ENCODE data around the gene LRPAP1.
"Not testable (repeated sequence)": the region's sequence is repeated elsewhere in the genome, so short reads cannot be mapped to it uniquely, and the experiment has no call there.

The LRPAP1 gene, protein sequence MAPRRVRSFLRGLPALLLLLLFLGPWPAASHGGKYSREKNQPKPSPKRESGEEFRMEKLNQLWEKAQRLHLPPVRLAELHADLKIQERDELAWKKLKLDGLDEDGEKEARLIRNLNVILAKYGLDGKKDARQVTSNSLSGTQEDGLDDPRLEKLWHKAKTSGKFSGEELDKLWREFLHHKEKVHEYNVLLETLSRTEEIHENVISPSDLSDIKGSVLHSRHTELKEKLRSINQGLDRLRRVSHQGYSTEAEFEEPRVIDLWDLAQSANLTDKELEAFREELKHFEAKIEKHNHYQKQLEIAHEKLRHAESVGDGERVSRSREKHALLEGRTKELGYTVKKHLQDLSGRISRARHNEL

DNA sequence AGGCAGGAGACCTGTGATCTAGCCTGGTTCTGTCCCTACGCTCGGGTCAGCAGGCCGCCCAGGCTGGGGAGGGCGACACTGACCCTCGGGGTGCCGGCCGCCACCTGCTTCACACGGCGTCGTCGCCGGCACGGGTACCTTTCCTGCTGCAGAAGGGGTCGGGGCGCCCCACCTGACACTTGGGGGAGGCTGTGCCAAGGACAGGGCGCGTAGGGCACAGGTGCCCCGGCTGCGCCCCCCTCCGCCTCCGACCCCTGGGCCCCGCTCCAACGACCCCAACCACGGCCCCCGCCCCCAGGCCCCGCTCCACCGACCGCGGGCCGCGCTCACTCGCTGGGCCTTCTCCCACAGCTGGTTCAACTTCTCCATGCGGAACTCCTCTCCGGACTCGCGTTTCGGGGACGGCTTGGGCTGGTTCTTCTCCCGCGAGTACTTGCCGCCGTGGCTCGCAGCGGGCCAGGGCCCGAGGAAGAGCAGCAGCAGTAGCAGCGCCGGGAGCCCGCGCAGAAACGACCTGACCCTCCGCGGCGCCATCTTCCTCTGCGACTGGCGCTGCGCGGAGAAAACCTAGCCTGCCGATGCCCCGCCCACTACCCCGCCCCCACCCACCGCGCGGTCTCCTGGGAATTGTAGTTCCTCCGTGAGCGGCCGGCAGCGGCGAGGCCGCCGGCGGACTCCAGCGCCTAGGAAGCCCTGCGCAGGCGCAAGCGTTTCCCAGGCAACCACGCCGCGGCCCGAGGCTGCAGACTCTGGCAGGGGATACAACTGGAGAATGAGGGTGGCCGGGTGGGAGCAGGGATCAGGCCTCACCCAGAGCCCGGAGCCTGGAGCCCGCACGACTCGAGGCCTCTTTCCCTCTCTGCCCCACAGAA lies at the start of gene LRPAP1:
Gene LRPAP1, minus strand, starts transcription at position 544 of the 872 bp plus-strand sequence. Its CDS starts 10 bp downstream, at position 534.
- peak; percentile 100 for DNase-seq (ENCODE audit: low spot score)

DNA sequence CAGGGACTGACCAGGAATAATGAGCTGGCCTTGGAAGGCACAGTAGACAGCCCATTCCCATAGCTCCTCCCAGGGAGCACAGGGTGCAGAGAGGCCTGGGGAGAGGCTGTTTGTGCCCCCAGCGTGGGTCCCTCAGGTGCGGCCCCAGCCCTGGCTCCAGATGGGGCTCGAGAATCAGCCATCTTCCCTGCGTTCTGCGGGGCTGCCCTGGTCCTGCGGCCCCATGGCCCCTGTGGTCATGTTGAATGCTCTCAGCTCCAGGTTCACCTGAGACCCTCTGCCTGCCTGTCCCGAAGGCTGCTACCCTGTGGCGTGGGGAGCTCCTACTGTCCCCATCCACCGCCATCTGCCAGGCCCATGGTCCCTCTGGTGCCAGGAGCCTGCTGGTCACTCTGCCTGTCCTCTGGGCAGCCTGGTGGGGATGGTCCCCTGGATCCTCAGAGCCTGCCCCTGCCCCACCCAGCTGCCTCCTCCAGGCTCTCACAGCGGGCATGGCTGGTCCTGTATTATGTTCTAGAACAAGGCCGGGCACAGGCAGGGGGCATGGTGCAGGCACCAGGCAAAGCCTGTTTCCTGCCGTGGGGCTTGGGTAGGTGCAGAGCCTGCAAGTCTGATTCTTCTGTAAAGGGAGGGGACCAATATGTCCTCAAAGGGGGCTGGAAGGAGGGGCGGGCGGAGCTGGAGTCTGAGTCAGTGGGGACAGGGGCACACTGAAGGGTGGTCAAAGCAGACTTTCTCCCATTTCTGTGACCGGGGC lies 49.3 kb upstream of the LRPAP1 start:
- not testable (repeated sequence) for DNase-seq (ENCODE audit: low spot score)

DNA sequence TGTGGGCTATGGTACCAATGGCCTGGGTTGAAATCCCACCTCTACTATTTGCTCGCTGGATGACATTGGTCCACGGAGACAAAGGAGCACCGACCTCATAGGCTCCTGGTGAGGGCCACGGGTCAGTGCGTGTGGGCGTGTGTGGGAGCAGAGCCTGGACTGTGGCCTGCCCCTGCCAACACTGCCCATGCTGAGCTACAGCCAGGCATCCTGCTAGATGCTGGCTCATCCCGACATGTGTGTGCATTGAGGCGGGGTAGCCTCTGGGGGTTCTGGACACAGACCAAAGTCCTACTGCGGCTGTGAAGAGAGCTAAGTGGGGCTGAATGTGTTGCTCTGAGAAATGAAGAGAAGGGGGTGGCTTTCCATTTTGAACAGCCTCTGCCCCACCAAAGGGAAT lies 48.6 kb upstream of the LRPAP1 start:
- DNase-seq (ENCODE audit: low spot score) = not testable (repeated sequence)

DNA sequence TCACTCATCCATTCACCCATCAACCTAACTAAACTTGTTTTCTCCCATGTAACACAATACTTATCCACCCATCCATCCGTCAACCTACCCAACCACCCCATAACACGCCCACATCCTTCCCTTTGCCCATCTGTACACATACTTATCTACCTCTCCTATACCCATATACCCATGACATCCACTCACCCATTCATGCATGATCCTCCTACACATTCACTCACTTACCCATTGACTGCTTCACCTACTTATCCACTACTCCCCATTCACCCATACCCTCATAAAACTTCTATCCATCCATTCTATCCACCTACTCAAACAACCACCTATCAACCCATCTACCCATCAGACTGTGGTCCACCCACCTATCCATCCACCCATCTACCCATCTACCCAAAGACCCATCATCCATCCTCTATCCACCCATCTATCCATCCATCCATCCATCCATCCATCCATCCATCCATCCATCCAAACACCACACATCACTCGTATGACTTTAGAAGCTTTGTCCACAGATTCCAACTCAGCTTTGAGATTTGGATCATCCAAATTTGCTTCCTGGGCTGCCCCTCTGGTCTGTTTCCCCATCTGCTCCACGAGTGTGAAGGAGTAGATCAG lies 46.4 kb upstream of the LRPAP1 start:
- DNase-seq (ENCODE audit: low spot score) = not testable (repeated sequence)

DNA sequence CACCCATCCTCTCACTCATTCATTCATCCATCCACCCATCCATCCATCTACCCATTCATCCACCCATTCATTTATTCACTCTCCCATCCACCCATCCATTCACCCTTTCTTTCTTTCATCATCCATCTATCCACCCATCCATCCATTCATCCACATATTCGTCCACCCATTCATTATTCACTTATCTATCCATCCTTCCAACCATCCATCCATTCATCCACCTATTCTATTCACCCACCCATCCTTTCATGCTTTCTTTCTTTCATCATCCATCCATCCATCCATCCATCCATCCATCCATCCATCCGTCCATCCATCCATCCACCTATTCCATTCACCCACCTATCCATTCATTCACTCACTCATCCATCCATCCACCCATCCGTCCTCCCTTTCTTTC lies 45.8 kb upstream of the LRPAP1 start:
- DNase-seq (ENCODE audit: low spot score) = not testable (repeated sequence)

DNA sequence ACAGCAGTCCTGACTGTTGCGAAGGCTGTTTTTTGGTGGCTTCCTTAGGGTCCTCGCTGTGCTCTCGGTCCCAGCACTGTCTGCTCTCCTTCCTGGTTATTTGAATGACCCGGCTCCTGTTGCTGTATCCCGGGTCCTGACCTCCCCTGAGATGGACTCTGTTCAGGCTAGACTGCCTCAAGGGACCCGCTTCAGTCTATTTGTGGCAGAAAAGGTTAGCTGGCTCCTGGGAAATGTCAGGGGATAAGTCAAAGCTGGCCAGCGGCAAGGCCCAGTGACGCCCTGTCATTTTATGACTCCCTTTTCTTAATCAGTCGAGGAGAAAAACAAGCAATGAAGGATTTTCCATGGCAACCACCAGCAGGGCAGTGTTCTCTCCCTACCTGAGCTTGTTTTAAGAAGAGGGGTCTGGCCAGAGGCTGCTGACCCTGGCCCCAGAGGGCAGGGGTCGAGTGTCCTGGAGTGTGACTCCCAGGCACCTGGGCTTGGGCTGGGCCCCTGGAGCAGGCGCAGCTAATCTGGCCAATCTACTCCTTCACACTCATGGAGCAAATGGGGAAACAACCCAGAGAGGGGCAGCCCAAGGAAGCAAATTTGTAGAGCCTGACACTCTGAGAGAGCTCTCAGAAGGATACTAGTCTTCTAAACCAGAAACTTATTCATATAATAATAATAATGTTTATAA lies 45.1 kb upstream of the LRPAP1 start:
- not testable (repeated sequence) for DNase-seq (ENCODE audit: low spot score)

DNA sequence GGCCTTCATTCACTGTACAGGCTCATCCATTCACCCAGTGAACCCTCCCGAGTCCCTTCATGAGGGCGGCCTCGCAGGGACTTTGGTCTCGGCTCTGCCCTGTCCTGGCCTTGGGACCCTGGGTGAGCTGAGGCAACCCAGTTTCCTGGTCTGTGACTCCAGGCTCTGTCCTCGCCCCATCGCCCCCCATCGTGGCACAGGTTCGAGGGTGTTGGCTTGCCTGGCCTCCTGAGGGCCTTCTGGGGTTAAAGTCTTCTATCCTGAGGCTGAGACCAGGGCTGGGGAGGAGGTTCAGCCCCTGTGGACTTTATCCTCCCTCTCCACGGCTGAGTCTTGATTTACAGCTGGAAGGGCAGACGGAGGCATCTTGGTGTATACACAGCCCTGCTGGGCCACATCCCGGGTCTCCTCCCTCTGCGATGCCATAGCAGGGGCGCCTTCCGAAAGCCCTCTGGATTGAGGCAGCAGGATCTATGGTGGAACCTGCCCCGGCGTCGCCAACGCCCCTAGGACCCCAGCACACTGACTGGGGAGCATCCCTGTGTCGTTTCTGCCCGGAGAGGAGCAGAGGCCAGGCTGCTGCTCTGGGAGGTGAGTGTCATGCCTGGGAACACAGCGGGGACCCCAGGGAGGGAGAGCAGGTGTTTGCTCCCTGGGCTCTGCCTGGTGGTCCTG lies 44.4 kb upstream of the LRPAP1 start:
- not testable (repeated sequence) for DNase-seq (ENCODE audit: low spot score)

DNA sequence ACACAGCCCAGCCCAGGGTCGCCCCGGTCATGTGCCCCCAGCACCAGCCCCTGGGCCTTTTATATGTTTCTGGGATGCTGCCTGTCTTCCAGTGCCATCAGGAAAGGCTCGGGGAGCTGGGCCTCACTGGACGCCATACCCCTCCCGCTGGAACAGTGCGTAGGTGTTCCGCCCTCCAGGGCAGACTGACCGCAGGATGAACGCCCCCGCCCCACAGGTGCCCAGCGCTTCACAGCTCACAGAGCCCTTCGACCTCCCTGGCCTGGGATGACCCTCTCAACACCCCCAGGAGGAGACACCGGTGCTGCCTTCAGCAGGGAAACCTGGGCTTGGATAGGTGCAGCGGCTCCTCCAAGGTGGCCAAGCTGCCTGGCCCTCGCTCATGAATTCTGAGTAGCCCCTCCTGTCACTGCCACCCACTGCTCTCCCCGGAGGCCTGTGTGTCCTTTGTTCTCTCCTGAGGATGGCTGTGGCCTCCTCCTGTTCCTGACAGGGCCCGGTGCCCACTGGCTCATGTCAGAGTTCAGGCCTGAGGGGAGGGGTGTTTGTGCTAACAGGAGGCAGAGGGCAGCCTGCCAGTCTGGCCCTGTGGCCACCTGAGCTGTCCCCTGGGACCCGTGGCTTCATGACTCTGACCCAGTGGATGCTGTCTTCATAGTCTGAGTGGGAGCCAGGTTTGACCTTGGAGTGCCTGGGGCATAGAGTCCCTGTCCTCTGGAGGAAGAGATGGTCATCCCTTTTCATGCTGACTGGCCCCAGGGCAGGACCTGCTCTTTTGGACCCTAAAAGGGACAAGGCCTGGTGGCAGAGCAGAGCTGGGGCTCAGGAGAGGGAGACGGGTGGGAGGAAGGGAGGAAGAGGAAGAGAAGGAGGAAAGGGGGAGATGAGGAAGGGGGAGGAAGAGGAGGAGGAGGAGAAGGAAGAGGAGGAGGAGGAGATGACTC lies 43.5 kb upstream of the LRPAP1 start:
- not testable (repeated sequence) for DNase-seq (ENCODE audit: low spot score)

DNA sequence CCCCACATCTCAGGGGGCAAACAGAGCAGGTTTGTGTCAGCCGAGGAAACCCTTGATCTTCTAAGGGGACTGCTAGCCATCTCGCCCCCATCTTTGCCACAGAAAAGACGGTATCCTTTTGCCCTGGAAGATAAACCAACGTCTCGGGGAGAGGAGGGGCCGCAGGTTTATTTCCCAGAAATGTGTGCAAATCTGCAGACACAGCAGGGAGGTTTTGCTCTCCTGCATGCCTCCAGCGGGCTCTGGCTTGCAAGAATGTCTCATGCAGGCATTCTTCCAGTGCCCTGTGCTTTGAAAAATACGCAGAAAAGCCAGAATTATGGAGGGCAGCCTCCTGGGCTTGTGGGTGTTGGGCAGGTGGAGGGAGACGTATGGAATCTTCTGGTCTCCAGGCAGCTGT lies 42.6 kb upstream of the LRPAP1 start:
- not testable (repeated sequence) for DNase-seq (ENCODE audit: low spot score)

DNA sequence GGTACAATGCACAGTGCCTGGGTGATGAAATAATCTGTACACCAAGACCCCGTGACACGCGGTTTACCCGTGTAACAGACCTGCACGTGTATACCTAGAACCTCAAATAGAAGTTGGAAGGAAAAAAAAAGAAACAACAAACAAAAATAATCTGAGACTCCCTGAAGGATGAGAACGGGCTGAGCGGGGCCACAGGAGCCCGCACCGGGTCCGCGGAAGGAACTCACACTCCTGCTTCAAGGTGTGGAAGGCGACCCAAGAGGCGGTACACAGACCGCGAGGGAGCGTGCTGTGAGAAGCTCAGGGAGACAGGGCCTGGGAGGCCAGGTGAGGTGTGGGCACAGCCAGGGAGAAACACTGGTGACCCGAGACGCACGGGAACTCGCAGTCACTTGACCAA lies 42.1 kb upstream of the LRPAP1 start:
- not testable (repeated sequence) for DNase-seq (ENCODE audit: low spot score)

DNA sequence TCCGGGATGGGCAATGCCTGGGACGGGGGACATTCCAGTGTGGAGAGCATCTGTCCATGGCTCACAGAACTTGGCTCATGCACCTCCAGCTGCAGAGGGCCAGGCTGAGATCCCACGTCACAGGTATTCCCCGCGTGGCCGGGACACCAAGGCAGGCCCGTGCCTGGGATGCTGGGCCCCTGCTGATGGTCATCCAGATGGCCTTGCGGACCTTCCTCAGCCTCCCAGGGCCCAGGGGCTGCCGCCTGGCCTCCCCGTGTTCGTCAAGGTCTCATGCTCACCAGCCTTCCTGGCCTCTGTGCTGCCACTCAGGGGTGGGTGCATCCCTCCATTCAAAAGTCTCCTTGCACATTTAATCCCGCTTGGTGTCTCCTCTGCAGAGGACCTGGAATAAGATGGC lies 40.9 kb upstream of the LRPAP1 start:
- DNase-seq (ENCODE audit: low spot score) = no peak

DNA sequence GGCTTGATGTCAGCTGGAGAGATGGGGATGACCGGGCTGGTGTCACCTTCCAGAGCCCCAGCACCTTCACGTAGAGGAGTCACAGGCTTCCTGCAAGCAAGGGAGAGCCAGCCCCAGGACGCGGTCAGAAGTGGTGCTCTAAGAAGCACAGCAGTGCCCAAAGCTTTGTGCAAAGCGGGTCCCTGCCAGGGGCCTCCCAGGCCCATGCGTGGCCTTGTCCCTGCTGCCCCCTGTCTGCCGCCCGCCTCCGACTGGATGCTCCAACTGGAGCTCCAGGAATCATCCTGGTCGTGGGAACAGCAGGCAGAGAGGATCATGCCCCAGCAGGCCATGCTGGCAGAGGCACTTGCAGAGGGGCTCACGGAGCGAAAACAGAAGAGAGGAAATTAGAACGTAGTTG lies 40.1 kb upstream of the LRPAP1 start:
- no peak for DNase-seq (ENCODE audit: low spot score)

DNA sequence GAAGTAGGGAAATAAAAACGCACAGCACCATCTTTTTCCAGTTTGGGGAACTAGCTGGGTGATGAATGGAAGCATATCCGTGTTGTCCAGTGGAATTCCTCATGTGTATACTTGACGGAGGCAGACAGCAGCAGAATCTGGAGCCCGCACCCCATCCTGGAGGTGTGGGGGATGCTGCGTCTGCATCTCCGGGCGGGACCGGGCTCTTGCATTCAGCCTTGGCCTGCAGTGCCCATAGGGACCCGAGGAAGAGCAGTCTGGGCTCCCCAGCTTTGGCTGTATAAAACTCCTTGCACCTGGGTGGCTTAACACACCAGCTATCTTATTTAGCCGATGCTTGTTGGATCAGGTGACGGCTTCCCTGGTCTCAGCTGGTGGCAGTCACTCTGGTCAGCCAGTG lies 39.7 kb upstream of the LRPAP1 start:
- no peak for DNase-seq (ENCODE audit: low spot score)

DNA sequence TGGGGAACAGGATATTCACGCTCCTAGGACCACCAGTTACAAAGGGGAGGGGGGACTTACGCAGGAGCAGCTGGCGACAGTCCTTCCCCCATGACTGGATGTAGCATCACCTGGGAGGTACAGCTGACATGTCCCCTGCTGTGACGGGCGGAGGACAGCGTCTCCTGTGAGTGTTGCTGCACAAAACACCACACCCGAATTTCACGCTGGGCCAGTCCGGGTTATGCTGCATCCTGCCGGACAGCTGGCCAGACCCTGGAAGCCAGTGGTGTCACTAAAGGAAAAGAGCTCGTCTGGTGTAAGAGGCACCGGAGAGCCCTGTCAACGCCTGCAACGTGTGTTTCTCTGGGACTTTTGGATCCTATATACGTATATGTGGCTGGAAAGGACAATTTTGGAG lies 38.7 kb upstream of the LRPAP1 start:
- not testable (repeated sequence) for DNase-seq (ENCODE audit: low spot score)

DNA sequence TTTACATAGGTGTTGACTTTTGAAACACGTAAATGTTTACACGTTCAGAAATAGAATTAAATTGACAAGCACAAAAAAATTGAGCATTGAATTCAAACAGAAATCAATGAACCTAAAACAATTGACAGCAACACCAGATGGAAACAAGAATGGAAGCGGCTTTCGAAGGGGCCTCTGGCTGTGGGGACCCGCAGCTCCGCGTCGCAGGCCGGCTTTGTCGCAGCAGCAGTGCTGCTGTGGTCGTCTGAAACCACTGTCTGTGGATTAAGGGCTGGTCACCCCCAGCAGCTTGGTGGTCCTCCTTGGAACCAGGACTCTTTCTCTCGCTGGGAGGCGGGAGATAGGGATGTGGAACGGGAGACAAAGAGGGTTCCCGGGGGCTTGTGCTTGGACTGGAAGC lies 37.4 kb upstream of the LRPAP1 start:
- DNase-seq (ENCODE audit: low spot score) = not testable (repeated sequence)

DNA sequence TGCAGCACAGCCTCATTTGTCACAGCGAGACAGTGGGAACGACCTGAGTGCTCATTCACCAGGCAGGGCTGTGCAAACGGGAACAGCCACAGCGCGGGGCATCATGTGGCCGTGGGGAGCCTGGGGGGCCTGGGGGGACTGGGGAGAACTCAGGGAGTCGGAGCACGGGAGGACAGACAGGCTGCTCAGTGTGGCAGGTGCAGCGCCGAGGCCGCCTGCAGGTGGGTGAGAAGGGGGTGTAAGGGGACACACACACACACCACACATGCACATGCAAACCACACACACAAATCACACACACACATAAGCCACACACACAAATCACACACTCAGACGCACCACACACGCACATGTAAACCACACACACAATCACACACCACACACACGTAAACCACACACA lies 34.5 kb upstream of the LRPAP1 start:
- not testable (repeated sequence) for DNase-seq (ENCODE audit: low spot score)

DNA sequence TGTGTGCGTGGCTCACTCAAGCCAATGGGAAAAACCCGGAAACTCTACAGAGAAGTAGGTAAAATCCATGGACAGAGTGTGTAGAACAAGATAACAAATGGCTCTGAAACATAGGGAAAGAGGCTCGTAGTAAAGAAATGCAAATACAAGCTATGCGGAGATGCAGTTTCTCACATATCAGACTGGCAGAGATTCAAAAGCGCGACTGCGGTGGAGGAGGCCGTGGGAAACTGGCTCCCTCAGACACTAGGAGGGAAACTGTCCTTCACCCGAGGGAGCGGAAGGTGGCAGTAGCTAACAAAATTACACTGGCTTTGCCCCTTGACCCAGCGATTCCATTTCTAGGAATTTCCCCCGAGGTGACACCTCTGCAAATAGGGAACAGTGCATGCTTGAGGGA lies 34.1 kb upstream of the LRPAP1 start:
- DNase-seq (ENCODE audit: low spot score) = not testable (repeated sequence)

DNA sequence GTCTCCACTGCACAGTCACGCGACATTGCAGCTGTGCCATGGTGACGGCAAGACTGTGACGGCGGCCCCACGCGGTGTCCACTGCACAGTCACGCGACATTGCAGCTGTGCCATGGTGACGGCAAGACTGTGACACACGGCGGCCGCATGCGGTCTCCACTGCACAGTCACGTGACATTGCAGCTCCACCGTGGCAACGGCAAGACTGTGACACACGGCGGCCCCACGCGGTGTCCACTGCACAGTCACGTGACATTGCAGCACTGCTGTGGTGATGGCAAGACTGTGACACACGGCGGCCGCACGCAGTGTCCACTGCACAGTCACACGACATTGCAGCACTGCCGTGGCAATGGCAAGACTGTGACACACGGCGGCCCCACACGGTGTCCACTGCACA lies 32.7 kb upstream of the LRPAP1 start:
- not testable (repeated sequence) for DNase-seq (ENCODE audit: low spot score)

DNA sequence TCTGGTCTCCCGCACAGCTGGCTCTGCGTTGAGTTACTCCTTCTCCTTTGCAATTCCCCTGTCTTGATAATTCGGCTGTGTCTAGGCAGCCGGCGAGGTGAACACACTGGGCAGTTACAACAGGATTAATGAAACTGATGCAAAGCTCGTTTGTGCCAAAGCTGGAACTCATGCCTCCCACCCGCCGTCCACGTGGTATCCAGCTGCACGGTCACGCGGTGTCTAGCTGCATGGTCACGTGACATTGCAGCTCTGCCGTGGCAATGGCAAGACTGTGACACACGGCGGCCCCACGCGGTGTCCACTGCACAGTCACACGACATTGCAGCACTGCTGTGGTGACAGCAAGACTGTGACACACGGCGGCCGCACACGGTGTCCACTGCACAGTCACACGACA lies 31.2 kb upstream of the LRPAP1 start:
- no peak for DNase-seq (ENCODE audit: low spot score)

DNA sequence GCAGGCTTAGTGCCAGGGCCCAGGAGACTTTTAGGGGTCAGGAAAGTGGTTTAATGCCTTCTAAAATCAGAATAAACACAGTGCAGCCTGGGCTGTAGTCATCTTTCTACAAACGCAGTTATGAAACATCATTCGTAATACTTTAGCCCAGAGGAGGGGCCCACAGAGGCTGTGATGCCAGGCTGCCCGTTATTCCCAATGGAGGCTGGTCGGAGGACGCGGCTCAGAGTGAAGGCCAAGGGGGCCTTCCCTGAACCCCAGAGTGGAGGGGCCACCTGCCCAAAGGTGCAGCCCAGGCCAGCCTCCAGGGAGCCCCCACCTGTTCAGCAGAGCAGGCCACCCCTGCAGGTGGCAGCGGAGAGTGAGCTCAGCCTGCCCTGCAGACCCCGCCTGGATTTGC lies 29.9 kb upstream of the LRPAP1 start:
- DNase-seq (ENCODE audit: low spot score) = not testable (repeated sequence)
